Liver (tissue), 9 donors: ENCODE data around the gene PDGFD. TPM values are rescaled to one million over a fixed set of nuclear protein-coding genes. Genes with fewer than 3 reads are reported as not detected.

Source experiments
- DNase-seq: peaks from one replicate; pipeline ENCODE4 v3.0.0-alpha.2; 2017; ENCODE audit warnings: low spot score
- H3K27ac ChIP-seq, 2 donors: one replicate each; pipeline ENCODE4 v1.7.0; 2013; ENCODE audit warnings: inconsistent platforms in 2 of 2, low read length in 2 of 2, control low read depth in 1 of 2, low read depth in 1 of 2, mild to moderate bottlenecking in 1 of 2
- H3K27me3 ChIP-seq, 4 donors: one replicate each; pipeline versions ENCODE4 v1.6.1 to v1.7.0; 2013; ENCODE audit warnings: low read length in 3 of 4, inconsistent platforms in 1 of 4, mild to moderate bottlenecking in 1 of 4, moderate library complexity in 1 of 4; ENCODE audit not compliant: control insufficient read depth in 4 of 4, insufficient read depth in 4 of 4
- H3K36me3 ChIP-seq, 4 donors: one replicate each; pipeline versions ENCODE4 v1.6.1 to v1.7.0; 2013; ENCODE audit warnings: low read length in 3 of 4, mild to moderate bottlenecking in 3 of 4, low read depth in 1 of 4, moderate library complexity in 1 of 4; ENCODE audit not compliant: control insufficient read depth in 4 of 4, insufficient read depth in 3 of 4
- H3K4me1 ChIP-seq, 4 donors: one replicate each; pipeline versions ENCODE4 v1.6.1 to v1.7.0; 2013; ENCODE audit warnings: low read length in 3 of 4, mild to moderate bottlenecking in 3 of 4, moderate library complexity in 1 of 4; ENCODE audit not compliant: control insufficient read depth in 4 of 4, insufficient read depth in 4 of 4
- H3K4me3 ChIP-seq, 3 donors: one replicate each; pipeline versions ENCODE4 v1.6.1 to v1.7.0; 2013; ENCODE audit warnings: low read length in 3 of 3, control low read depth in 1 of 3, low read depth in 1 of 3, mild to moderate bottlenecking in 1 of 3
- H3K9ac ChIP-seq, 2 donors: one replicate each; pipeline ENCODE4 v1.7.0; 2013; ENCODE audit warnings: low read length in 2 of 2, mild to moderate bottlenecking in 2 of 2, moderate library complexity in 2 of 2, control low read depth in 1 of 2, low read depth in 1 of 2
- H3K9me3 ChIP-seq, 4 donors: one replicate each; pipeline versions ENCODE4 v1.6.1 to v1.7.0; 2013; ENCODE audit warnings: low read length in 3 of 4; ENCODE audit not compliant: control insufficient read depth in 4 of 4
- EGR1 ChIP-seq, 2 donors: IDR thresholded peaks; 2 replicates each; pipeline ENCODE4 v1.6.1; 2016 to 2018; ENCODE audit warnings: antibody characterized with exemption in 2 of 2, low read depth in 2 of 2
- FOXA1 ChIP-seq: IDR thresholded peaks from 2 replicates; pipeline ENCODE4 v1.6.1; 2016; ENCODE audit warnings: antibody characterized with exemption
- FOXA2 ChIP-seq: IDR thresholded peaks from 2 replicates; pipeline ENCODE4 v1.6.1; 2016; ENCODE audit warnings: antibody characterized with exemption
- GABPA ChIP-seq, 2 donors: IDR thresholded peaks in 1 of 2; conservative IDR thresholded peaks in 1 of 2; 2 replicates each; pipeline ENCODE4 v1.6.1; 2016; ENCODE audit warnings: antibody characterized with exemption in 2 of 2, mild to moderate bottlenecking in 1 of 2, moderate library complexity in 1 of 2
- HNF4A ChIP-seq, 2 donors: conservative IDR thresholded peaks; 2 replicates each; pipeline ENCODE4 v1.6.1; 2016; ENCODE audit warnings: antibody characterized with exemption in 2 of 2, mild to moderate bottlenecking in 2 of 2
- HNF4G ChIP-seq: IDR thresholded peaks from 2 replicates; pipeline ENCODE4 v1.6.1; 2016; ENCODE audit warnings: antibody characterized with exemption
- JUND ChIP-seq, 2 donors: IDR thresholded peaks; 2 replicates each; pipeline ENCODE4 v1.6.1; 2016; ENCODE audit warnings: antibody characterized with exemption in 2 of 2
- NR2F2 ChIP-seq: IDR thresholded peaks from 2 replicates; pipeline ENCODE4 v1.6.1; 2016; ENCODE audit warnings: antibody characterized with exemption
- RAD21 ChIP-seq, 2 donors: IDR thresholded peaks; 2 replicates each; pipeline ENCODE4 v1.6.1; 2016; ENCODE audit warnings: antibody characterized with exemption in 2 of 2, mild to moderate bottlenecking in 2 of 2
- RXRA ChIP-seq, 2 donors: IDR thresholded peaks; 2 replicates each; pipeline ENCODE4 v1.6.1; 2017 to 2018; ENCODE audit warnings: antibody characterized with exemption in 2 of 2, mild to moderate bottlenecking in 1 of 2
- SP1 ChIP-seq: IDR thresholded peaks from 2 replicates; pipeline ENCODE4 v1.6.1; 2018; ENCODE audit warnings: antibody characterized with exemption, mild to moderate bottlenecking
- TAF1 ChIP-seq: conservative IDR thresholded peaks from 2 replicates; pipeline ENCODE4 v1.6.1; 2016; ENCODE audit warnings: antibody characterized with exemption, mild to moderate bottlenecking
- YY1 ChIP-seq: IDR thresholded peaks from 2 replicates; pipeline ENCODE4 v1.6.1; 2016; ENCODE audit warnings: antibody characterized with exemption, mild to moderate bottlenecking
- WGBS: extraction: QIAGEN DNeasy Blood & Tissue Kit; methylation state at CpG from one replicate; pipeline ENCODE4 v1.1.7; 2013; 5-methylcytosine and 5-hydroxymethylcytosine counted together
- polyA plus RNA-seq, 2 donors: library from polyadenylated mRNA; stranded (reverse) in 1 of 2; unstranded in 1 of 2; fragments of 200-250 nt in 1 of 2; fragments of >200 nt in 1 of 2; fragmentation: Nextera tagmentation in 1 of 2; extraction: Ambion mirVana in 1 of 2; gene quantifications; one replicate each; pipeline versions ENCODE4 v1.2.1 to v1.2.3, GENCODE V29; 2013 to 2015
- total RNA-seq, 2 donors: library from RNA; depleted of rRNA; stranded (reverse); fragments of >200 nt; gene quantifications; one replicate each; pipeline ENCODE4 v1.2.3, GENCODE V29; 2014
- TF ChIP-seq, protein P1 (sequence below): fragments of 150-350 bp; IDR thresholded peaks from 2 replicates; pipeline ENCODE4 v1.5.1; 2017; ENCODE audit warnings: improper control_type of control experiment, low read depth, low read length; ENCODE audit not compliant: missing input control
- TF ChIP-seq, protein P2 (sequence below): IDR thresholded peaks from 2 replicates; pipeline ENCODE4 v1.6.1; 2016; ENCODE audit warnings: antibody characterized with exemption
- TF ChIP-seq, protein P3 (sequence below): IDR thresholded peaks from 2 replicates; pipeline ENCODE4 v1.6.1; 2016; ENCODE audit warnings: antibody characterized with exemption, mild to moderate bottlenecking
- TF ChIP-seq, protein P4 (sequence below): IDR thresholded peaks from 2 replicates; pipeline ENCODE4 v1.6.1; 2016; ENCODE audit warnings: antibody characterized with exemption
- TF ChIP-seq, protein P5 (sequence below): IDR thresholded peaks from 2 replicates; pipeline ENCODE4 v1.6.1; 2016; ENCODE audit warnings: antibody characterized with exemption
- donor health status: healthy.
- donor health status: healthy.
- donor health status: healthy.
- donor health status: healthy.
- donor health status: healthy.

PDGFD gene
- total and polyA plus RNA-seq, 4 donors: 1.0 to 3.3 (median 2.1) TPM

DNA sequence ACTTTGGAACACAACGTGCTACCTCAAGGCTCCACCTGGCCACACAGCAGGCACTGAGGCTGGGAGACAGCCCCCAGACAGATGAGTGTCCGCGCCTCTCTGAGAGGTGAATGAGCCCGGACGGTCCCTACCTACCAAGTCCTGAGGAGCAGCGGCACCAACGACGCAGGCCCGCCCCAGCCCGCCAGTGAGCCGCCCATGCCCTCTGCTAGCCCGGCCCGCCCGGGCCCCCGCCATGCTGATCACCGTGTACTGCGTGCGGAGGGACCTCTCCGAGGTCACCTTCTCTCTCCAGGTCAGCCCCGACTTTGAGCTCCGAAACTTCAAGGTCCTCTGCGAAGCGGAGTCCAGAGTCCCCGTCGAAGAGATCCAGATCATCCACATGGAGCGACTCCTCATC is 127.4 kb downstream of the PDGFD start, which contains the start of gene DDI1:
Gene DDI1 (plus strand): TSS at position 53 of the 400 bp plus-strand sequence. CDS start 183 bp downstream, at position 236.
- no peak for TF ChIP-seq FOXA2
- no peak for TF ChIP-seq JUND (IDR thresholded peaks at IDR 0.05)
- no peak for TF ChIP-seq HNF4A (conservative IDR thresholded peaks at IDR 0.05)
- TF ChIP-seq EGR1 (IDR thresholded peaks at IDR 0.05; ENCODE audit: low read depth in 2 of 2): no peak
- no peak for TF ChIP-seq GABPA (IDR thresholded peaks at IDR 0.05 in 1 of 2, conservative IDR thresholded peaks at IDR 0.05 in 1 of 2)
- TF ChIP-seq FOXA1: no peak
- TF ChIP-seq, protein P1, sequence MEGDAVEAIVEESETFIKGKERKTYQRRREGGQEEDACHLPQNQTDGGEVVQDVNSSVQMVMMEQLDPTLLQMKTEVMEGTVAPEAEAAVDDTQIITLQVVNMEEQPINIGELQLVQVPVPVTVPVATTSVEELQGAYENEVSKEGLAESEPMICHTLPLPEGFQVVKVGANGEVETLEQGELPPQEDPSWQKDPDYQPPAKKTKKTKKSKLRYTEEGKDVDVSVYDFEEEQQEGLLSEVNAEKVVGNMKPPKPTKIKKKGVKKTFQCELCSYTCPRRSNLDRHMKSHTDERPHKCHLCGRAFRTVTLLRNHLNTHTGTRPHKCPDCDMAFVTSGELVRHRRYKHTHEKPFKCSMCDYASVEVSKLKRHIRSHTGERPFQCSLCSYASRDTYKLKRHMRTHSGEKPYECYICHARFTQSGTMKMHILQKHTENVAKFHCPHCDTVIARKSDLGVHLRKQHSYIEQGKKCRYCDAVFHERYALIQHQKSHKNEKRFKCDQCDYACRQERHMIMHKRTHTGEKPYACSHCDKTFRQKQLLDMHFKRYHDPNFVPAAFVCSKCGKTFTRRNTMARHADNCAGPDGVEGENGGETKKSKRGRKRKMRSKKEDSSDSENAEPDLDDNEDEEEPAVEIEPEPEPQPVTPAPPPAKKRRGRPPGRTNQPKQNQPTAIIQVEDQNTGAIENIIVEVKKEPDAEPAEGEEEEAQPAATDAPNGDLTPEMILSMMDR: no peak
- TF ChIP-seq, protein P2, sequence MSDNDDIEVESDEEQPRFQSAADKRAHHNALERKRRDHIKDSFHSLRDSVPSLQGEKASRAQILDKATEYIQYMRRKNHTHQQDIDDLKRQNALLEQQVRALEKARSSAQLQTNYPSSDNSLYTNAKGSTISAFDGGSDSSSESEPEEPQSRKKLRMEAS: no peak
- TF ChIP-seq, protein P3, sequence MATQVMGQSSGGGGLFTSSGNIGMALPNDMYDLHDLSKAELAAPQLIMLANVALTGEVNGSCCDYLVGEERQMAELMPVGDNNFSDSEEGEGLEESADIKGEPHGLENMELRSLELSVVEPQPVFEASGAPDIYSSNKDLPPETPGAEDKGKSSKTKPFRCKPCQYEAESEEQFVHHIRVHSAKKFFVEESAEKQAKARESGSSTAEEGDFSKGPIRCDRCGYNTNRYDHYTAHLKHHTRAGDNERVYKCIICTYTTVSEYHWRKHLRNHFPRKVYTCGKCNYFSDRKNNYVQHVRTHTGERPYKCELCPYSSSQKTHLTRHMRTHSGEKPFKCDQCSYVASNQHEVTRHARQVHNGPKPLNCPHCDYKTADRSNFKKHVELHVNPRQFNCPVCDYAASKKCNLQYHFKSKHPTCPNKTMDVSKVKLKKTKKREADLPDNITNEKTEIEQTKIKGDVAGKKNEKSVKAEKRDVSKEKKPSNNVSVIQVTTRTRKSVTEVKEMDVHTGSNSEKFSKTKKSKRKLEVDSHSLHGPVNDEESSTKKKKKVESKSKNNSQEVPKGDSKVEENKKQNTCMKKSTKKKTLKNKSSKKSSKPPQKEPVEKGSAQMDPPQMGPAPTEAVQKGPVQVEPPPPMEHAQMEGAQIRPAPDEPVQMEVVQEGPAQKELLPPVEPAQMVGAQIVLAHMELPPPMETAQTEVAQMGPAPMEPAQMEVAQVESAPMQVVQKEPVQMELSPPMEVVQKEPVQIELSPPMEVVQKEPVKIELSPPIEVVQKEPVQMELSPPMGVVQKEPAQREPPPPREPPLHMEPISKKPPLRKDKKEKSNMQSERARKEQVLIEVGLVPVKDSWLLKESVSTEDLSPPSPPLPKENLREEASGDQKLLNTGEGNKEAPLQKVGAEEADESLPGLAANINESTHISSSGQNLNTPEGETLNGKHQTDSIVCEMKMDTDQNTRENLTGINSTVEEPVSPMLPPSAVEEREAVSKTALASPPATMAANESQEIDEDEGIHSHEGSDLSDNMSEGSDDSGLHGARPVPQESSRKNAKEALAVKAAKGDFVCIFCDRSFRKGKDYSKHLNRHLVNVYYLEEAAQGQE: no peak
- TF ChIP-seq, protein P4, sequence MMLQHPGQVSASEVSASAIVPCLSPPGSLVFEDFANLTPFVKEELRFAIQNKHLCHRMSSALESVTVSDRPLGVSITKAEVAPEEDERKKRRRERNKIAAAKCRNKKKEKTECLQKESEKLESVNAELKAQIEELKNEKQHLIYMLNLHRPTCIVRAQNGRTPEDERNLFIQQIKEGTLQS: no peak
- no peak for TF ChIP-seq SP1
- no peak for TF ChIP-seq RAD21 (IDR thresholded peaks at IDR 0.05)
- no peak for TF ChIP-seq YY1
- no peak for TF ChIP-seq HNF4G
- TF ChIP-seq NR2F2: no peak
- TF ChIP-seq TAF1: no peak
- TF ChIP-seq, protein P5, sequence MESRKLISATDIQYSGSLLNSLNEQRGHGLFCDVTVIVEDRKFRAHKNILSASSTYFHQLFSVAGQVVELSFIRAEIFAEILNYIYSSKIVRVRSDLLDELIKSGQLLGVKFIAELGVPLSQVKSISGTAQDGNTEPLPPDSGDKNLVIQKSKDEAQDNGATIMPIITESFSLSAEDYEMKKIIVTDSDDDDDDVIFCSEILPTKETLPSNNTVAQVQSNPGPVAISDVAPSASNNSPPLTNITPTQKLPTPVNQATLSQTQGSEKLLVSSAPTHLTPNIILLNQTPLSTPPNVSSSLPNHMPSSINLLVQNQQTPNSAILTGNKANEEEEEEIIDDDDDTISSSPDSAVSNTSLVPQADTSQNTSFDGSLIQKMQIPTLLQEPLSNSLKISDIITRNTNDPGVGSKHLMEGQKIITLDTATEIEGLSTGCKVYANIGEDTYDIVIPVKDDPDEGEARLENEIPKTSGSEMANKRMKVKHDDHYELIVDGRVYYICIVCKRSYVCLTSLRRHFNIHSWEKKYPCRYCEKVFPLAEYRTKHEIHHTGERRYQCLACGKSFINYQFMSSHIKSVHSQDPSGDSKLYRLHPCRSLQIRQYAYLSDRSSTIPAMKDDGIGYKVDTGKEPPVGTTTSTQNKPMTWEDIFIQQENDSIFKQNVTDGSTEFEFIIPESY: no peak
- no peaks in the 10 kb centered on the region for H3K9me3 ChIP-seq
- H3K27ac ChIP-seq: no peak within 1 kb of the TSS
- H3K27me3 ChIP-seq: peaks cover 0 to 4% (median 0%) of the 10 kb centered on the region in 4 donors
- no peak within 1 kb of the TSS for H3K4me3 ChIP-seq
- no peak for DNase-seq
- H3K9ac ChIP-seq: no peak within 1 kb of the TSS
- no peaks in the 10 kb centered on the region for H3K36me3 ChIP-seq
- H3K4me1 ChIP-seq: no peaks in the 10 kb centered on the region
- 97% methylated on average over 26 of the region's 26 CpGs for WGBS

DNA sequence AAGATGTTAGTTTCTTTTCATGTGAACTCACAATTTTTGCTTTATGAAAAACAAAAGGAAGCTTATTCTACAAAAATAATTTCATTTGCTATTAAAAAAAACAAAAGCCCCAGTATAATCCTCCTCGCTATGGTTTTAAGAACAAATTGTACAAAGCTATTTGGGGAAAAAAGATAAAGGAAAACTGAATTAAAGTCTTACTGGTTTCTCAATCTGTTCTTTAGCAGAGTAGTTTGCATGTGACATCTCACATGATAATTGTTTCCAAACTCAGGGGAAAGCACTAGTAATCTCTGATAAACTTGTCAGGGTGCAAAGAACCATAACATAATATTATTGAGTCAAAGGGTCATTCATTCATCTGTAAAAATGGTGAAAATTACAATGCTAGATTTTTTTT is 130.4 kb downstream of the PDGFD start:
- no peaks in the 10 kb centered on the region for H3K4me1 ChIP-seq
- 85% methylated on average over 1 of the region's 1 CpG for WGBS
- H3K4me3 ChIP-seq: no peak overlapping the region
- DNase-seq: no peak
- H3K36me3 ChIP-seq: no peaks in the 10 kb centered on the region
- no peak overlapping the region for H3K27ac ChIP-seq
- H3K9ac ChIP-seq: no peak overlapping the region
- peaks cover 0 to 4% (median 0%) of the 10 kb centered on the region in 4 donors for H3K27me3 ChIP-seq
- no peaks in the 10 kb centered on the region for H3K9me3 ChIP-seq
- TF ChIP-seq, protein P2: no peak
- no peak for TF ChIP-seq FOXA2
- TF ChIP-seq JUND (IDR thresholded peaks at IDR 0.05): no peak
- TF ChIP-seq HNF4G: no peak
- TF ChIP-seq, protein P1: no peak
- TF ChIP-seq RXRA (IDR thresholded peaks at IDR 0.05): no peak
- TF ChIP-seq HNF4A (conservative IDR thresholded peaks at IDR 0.05): no peak
- TF ChIP-seq TAF1: no peak
- TF ChIP-seq NR2F2: no peak
- TF ChIP-seq GABPA (IDR thresholded peaks at IDR 0.05 in 1 of 2, conservative IDR thresholded peaks at IDR 0.05 in 1 of 2): no peak
- TF ChIP-seq, protein P3: no peak
